NCI-H2029 (cell line): Measurements from ENCODE around the gene FOXO6.

Experiments
- DNase-seq: peaks from one replicate; lab custom pipeline; 2025; lab: John Stamatoyannopoulos, UW

Gene FOXO6

GRCh38 chr1:41383094-41383852, 22.0 kb downstream of the FOXO6 start:
- no peak for DNase-seq

GRCh38 chr1:41384579-41384978, 23.3 kb downstream of the FOXO6 start:
- DNase-seq = no peak

GRCh38 chr1:41385398-41386195, 24.4 kb downstream of the FOXO6 start:
- DNase-seq = no peak

GRCh38 chr1:41386196-41386663, 25.0 kb downstream of the FOXO6 start:
- DNase-seq = no peak

GRCh38 chr1:41387667-41388091, 26.4 kb downstream of the FOXO6 start:
- peak; percentile 100 for DNase-seq

GRCh38 chr1:41388510-41388909, 27.3 kb downstream of the FOXO6 start:
- no peak for DNase-seq

- DNase-seq = no peak
Observed at GRCh38 chr1:41389009-41389408, 27.8 kb downstream of the FOXO6 start.

- DNase-seq = peak; percentile 99
Observed at GRCh38 chr1:41390166-41390565, 28.9 kb downstream of the FOXO6 start.

GRCh38 chr1:41390573-41390972, 29.3 kb downstream of the FOXO6 start:
- no peak for DNase-seq

- DNase-seq = peak; percentile 82
Observed at GRCh38 chr1:41391834-41392527, 30.7 kb downstream of the FOXO6 start.

- DNase-seq = no peak
Observed at GRCh38 chr1:41392528-41392924, 31.3 kb downstream of the FOXO6 start.

- no peak for DNase-seq
Observed at GRCh38 chr1:41393716-41394368, 32.6 kb downstream of the FOXO6 start.

GRCh38 chr1:41394369-41394744, 33.1 kb downstream of the FOXO6 start:
- no peak for DNase-seq

- peak; percentile 97 for DNase-seq
Observed at GRCh38 chr1:41394959-41395956, 34.0 kb downstream of the FOXO6 start.

- DNase-seq = no peak
Observed at GRCh38 chr1:41396084-41396483, 34.9 kb downstream of the FOXO6 start.

GRCh38 chr1:41397020-41397419, 35.8 kb downstream of the FOXO6 start:
- no peak for DNase-seq

GRCh38 chr1:41397753-41398330, 36.6 kb downstream of the FOXO6 start:
- peak; percentile 97 for DNase-seq

GRCh38 chr1:41399145-41399795, 38.0 kb downstream of the FOXO6 start:
- DNase-seq = peak; percentile 100

GRCh38 chr1:41400225-41400624, 39.0 kb downstream of the FOXO6 start:
- DNase-seq = peak; percentile 100

- DNase-seq = no peak
Observed at GRCh38 chr1:41401899-41402298, 40.7 kb downstream of the FOXO6 start.
